Measurements from ENCODE around the gene FANCM.

- TF ChIP-seq, protein P1, sequence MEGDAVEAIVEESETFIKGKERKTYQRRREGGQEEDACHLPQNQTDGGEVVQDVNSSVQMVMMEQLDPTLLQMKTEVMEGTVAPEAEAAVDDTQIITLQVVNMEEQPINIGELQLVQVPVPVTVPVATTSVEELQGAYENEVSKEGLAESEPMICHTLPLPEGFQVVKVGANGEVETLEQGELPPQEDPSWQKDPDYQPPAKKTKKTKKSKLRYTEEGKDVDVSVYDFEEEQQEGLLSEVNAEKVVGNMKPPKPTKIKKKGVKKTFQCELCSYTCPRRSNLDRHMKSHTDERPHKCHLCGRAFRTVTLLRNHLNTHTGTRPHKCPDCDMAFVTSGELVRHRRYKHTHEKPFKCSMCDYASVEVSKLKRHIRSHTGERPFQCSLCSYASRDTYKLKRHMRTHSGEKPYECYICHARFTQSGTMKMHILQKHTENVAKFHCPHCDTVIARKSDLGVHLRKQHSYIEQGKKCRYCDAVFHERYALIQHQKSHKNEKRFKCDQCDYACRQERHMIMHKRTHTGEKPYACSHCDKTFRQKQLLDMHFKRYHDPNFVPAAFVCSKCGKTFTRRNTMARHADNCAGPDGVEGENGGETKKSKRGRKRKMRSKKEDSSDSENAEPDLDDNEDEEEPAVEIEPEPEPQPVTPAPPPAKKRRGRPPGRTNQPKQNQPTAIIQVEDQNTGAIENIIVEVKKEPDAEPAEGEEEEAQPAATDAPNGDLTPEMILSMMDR (IDR thresholded peaks at IDR 0.05): no peak
- no peak for TF ChIP-seq POLR2A (IDR thresholded peaks at IDR 0.05)
- no peak for TF ChIP-seq EP300 (IDR thresholded peaks at IDR 0.05)
- TF ChIP-seq POLR2AphosphoS5 (IDR thresholded peaks at IDR 0.05): no peak
Measured at GRCh38 chr14:45210159-45210558, 74.4 kb downstream of the FANCM start.
